Body of pancreas (tissue), 4 donors: Measurements from ENCODE around the gene CD164.

ENCODE experiments used
- CTCF ChIP-seq, 7 experiments: fragments of 450-650 bp in 4 of 7; fragments of 200-600 bp in 3 of 7; sonication (generic) in 3 of 7; IDR thresholded peaks; one replicate each; pipeline ENCODE4 v1.5.1; 2016 to 2019; ENCODE audit warnings: antibody characterized with exemption in 7 of 7
- POLR2A ChIP-seq, 3 donors: fragments of 450-650 bp; IDR thresholded peaks; one replicate each; pipeline ENCODE4 v1.6.1; 2016; ENCODE audit warnings: antibody characterized with exemption in 3 of 3, mild to moderate bottlenecking in 2 of 3

DNA sequence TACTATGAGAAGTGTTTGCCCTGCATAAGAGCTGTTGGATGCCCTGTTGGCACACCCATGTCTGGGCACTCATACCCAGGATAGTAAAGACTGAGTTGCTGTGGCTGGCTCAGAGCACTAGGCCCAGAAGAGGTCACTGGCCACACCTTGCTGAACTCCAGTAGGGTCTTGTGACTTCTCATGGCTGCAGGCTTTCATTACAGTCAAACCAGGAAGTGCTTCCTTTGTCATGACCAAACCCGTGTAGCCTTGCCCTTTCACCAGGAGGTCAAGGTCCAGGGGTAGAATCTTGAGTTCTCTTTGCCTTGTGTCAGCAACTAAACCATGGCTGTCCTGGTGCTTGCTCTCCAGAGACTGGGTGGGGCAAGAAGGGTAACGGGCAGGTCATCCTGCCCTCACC, 49.5 kb downstream of the CD164 start:
- TF ChIP-seq POLR2A (IDR thresholded peaks at IDR 0.05) (no peak), CTCF (IDR thresholded peaks at IDR 0.05) (no peak)
